ENCODE data around the gene SURF4.

DNA sequence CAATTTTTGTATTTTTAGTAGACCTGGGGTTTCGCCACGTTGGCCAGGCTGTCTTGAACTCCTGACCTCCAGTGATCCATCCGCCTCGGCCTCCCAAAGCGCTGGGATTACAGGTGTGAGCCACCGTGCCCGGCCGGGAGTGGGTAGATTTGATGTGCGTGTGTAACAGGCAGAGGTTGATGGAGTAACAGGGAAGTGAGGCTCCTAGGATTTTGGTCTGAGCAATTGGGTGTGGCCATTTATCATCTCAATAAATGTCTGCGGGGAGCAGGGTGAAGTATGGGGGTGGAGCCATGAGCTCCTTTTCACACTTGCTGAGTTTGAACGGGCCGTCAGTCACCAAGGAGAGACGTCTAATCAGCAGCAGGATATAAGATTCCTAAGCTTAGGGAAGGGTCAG, 43.1 kb upstream of the SURF4 start:
- TF ChIP-seq, protein P1, sequence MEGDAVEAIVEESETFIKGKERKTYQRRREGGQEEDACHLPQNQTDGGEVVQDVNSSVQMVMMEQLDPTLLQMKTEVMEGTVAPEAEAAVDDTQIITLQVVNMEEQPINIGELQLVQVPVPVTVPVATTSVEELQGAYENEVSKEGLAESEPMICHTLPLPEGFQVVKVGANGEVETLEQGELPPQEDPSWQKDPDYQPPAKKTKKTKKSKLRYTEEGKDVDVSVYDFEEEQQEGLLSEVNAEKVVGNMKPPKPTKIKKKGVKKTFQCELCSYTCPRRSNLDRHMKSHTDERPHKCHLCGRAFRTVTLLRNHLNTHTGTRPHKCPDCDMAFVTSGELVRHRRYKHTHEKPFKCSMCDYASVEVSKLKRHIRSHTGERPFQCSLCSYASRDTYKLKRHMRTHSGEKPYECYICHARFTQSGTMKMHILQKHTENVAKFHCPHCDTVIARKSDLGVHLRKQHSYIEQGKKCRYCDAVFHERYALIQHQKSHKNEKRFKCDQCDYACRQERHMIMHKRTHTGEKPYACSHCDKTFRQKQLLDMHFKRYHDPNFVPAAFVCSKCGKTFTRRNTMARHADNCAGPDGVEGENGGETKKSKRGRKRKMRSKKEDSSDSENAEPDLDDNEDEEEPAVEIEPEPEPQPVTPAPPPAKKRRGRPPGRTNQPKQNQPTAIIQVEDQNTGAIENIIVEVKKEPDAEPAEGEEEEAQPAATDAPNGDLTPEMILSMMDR (IDR thresholded peaks at IDR 0.05): no peak
- TF ChIP-seq POLR2A (IDR thresholded peaks at IDR 0.05) (no peak), POLR2AphosphoS5 (IDR thresholded peaks at IDR 0.05) (no peak)
